ENCODE data around the gene CEP170.
A peak's percentile ranks its signal among the peaks of the same experiment; 100 is the strongest.

Gene CEP170

DNA sequence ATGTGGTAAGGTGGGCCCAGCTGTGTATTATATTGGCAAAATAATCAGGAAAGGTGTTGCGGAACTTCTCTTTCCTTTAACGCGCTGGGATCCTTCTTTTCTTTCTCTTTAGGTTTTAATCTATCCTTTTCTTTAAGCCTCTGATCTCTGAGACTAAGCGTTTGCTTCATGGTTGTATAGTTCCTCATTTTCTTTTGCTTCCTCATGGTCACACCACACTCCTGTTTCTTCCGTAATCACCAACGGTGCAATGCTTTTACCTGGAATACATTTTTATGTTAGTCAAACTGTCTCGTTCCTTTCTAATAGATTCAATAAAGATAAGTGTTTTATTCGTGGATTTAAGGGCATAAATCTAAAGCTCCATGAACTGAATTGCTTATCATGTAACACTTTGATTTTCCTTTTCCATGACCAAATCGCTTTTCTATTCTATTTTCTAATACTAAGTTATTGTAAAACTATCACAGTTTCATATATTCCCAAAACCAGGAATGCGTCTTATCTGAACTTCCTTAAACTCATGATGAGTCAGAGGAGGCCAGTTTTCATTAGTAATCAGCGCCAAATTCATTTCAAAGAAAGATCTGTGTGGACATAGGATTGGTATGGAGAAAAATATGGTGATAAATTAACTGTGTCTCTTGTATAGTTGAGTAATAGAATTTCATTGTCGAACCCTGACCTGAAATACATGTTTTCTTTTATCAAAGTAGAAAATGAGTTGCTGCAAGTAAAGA lies 13.0 kb upstream of the CEP170 start:
- no peak for DNase-seq

DNA sequence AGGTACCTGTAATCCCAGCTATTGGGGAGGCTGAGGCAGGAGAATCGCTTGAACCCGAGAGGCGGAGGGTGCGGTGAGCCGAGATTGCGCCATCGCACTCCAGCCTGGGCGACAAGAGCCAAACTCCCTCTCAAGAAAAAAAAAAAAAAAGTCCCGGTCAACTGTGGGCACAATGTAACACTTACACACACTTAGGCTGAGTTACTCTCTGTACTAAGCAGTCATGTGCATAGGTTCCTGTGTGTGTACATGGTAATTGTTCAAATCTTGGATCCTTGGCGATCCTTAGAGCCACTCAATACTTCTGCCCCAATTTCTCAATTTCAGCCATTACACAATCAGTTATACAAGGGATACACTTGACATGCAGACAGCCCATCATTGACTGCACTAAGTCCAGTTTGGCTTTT lies 12.4 kb upstream of the CEP170 start:
- no peak for DNase-seq

DNA sequence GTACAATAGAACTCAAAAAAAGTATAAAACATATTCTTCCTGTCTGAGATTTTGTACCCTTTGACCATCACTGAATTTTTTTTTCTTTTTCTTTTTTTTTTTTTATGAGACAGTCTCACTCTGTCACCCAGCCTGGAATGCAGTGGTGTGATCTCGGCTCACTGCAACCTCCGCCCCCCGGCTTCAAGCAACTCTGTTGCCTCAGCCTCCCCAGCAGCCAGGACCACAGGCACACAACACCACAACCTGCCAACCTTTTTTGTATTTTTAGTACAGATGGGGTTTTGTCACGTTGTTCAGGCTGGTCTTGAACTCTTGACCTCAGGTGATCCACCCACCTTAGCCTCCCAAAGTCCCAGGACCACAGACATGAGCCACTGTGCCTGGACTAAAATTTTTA lies 11.2 kb upstream of the CEP170 start:
- DNase-seq: no peak

DNA sequence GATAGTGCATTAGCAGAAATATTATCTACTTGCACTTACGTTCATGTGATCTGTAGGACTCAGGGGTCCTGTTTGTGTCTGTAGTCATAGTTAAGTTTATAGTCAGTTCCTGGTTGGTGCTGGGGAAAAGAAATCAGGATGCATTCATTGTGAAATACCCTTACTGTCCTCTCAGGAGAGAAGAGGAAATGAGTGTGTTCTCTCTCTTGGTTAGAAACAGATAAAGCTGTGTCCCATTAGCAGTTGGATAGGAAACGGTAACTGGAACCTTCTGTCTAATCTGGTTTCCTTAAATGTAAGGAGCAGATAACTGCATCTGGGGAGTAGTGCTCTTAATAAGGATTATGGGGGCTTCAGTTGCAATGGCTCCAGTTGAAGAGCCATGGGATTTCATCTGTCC lies 9.6 kb upstream of the CEP170 start:
- DNase-seq: peak; percentile 31

DNA sequence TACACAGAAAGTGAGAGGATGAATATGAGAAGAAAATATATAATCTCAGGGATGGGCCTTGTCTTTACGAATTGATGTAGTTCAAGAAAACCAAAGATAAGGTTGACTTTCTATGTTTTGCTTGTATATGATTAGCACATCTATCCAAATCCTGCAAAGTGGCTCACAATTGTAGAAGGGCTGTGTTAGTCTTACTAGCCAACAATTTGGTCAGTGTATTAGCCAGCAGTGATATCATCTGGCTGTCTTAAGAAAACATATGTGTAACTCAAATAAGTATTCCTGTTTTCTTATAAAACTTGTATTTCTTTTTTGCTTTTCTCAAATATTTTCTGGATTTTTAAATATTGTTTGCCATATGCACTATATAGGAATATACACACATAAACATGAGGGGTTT lies 6.3 kb upstream of the CEP170 start:
- DNase-seq: no peak

DNA sequence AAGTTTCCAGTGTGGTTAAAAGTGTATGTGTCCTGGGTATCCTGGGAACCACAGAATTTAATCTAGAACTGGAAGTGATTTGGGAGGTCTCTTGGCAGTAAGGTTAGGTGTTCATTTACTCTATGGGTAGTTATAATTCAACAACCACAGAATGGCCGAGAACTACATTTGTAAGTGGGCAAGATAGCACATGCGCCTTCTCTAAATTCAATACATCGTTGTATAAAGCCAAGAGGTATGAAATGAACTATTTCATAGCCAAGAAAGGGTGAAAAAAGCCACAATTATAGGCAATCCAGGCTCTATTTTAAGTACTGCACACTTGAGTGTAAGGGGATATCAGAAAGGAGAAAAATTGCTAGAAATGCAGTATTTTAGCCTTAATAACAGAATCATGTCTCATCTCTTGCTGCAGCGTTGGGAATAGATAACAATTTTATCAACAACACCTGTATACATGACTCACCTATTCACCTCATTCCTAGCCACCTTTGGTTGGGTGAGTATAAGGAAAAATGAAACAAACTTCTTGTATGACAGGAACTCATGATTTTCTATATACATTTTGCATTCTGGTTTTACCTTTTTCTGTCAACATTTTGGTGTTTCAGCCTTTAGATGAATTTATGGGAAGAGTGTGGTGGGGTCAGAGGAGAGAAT lies 5.3 kb upstream of the CEP170 start:
- DNase-seq: no peak

DNA sequence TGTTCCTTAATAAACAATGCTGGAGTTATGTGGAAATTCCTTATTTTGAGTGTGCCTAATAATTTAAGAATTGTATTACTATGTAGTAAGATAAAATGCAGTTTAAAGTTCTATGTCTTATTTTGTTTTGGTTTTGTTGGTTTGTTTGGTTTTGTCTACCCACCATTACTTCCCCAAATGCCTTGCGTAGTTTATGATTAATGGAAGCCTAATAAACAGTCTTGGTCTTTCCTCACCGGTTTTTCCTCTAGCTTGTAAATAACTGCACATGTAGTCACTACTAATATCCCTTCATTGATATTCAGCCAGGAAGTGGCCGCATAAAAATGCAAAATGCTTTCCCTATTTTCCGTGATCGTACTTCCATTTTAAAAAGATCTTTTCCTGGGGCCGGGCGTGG lies 3.6 kb upstream of the CEP170 start:
- no peak for DNase-seq

DNA sequence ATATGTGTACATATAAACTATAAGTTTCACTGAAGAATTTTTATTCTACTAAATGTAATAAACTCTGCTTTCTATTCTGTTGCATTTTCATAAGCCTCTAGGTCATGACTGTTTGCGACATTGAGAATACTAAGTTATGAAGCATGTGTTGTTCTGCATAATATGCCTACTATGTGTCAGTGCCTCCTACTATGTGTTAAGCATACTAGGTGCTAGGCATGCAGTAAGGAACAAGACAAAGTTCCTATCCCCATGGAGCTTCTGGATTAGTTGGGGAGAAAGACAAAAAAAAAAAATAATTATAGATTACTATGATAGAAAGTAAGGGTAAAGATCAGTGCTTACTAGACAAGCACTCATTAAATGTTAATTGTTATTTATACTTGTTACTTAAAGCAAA lies 2.1 kb upstream of the CEP170 start:
- DNase-seq: no peak

DNA sequence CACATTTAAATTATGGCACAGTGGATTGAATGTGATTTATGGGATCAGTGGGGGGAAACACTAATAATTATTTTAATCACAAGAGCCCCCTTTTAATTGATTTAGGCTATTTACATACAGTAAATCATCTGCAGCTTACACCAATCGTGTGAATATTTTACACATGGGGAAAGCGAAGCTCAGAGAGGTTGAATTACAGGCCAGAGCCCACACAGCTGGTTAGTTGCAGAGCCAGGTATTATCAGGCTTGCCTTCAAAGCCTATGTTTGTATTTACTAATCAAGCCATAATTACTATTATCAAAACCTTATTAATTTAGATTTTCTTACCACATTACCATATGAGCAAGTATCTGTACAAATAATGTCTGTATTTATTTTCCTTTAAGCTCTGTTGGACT lies 1.5 kb upstream of the CEP170 start:
- no peak for DNase-seq

DNA sequence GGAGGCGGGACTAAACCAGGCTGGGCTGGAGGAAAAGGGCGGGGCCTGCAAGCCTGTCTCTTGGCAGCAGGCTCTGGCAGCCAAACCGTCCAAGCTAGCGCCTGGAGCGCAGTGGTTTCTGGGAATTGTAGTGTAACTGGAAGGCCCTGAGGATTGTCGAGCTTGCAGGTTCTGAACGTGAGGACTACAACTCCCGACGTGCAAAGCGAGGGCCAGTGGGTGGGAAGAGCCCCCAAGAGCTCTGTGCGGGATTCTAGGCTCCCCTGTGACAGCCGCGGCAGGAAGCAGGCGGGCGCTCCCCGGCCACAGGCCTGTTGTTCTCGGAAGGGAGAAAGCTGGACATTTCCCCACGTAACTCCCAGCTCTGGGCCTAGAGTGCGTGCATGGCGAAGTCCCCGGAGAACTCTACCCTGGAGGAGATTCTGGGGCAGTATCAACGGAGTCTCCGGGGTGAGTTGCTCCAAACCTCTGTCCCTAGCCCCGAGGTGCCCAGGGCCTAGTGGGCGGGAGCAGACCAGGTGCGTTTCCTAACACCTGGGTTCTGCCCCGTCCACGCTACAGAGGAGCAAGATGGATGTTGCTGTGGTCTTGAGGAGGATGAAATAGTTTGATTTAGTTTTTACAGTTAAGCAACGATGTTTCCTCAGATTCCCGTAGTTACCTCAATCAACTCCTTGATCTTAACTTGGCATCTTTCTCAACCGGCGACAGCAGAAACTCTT lies 871 bp upstream of the CEP170 start, which contains the start of gene SDCCAG8:
SDCCAG8 (plus strand) TSS at position 251 of the 722 bp plus-strand sequence; CDS start at position 384, 133 bp downstream.
- DNase-seq: peak; percentile 100

DNA sequence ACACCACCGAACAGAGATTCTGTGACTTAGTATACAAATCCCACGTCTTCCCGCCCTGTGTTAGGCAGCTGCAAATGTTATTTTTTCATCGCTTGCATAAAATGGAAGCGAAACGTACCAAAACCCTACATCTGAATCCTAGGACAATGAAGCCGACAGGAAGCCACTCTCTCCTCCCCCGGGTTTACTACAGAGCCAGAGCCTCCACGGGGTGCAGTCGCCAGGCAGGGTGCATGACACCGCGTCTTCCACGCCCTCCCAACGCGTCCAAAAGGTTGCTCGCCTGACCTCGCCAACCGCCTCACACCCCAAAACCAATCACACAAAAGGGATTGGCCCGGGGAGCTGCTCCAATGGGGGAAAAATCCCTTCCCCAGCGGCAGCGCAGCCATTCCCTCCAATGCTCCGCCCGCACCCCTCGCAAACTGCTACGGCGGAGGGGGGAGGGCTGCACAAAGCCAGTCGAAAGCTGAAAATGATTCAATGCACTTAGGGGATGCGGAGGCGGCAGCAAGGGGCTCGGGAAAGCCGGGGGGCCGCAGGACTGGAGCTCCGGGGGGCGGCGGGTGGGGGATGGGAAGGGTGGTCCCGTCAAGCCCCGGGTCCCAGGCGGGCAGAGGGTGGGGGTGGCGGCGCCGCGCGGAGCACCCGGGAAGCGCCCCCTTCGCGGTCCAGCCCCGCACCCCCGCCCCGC lies 701 bp downstream of the CEP170 start:
- DNase-seq: no peak

DNA sequence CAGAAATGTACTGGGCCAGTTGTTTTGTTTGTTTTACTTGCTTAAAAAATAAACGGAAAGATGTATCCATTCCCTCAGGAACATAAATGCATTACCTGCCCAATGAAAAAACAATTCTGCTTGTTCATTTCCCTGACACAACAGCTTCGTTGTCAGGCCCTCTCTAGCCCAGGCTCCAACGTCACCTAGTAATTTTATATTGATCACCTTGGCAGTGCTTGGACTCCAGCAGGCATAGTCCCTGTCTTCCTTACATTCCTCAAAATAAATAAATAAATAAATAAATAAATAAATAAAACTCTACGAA lies 1.2 kb downstream of the CEP170 start:
- DNase-seq: no peak

DNA sequence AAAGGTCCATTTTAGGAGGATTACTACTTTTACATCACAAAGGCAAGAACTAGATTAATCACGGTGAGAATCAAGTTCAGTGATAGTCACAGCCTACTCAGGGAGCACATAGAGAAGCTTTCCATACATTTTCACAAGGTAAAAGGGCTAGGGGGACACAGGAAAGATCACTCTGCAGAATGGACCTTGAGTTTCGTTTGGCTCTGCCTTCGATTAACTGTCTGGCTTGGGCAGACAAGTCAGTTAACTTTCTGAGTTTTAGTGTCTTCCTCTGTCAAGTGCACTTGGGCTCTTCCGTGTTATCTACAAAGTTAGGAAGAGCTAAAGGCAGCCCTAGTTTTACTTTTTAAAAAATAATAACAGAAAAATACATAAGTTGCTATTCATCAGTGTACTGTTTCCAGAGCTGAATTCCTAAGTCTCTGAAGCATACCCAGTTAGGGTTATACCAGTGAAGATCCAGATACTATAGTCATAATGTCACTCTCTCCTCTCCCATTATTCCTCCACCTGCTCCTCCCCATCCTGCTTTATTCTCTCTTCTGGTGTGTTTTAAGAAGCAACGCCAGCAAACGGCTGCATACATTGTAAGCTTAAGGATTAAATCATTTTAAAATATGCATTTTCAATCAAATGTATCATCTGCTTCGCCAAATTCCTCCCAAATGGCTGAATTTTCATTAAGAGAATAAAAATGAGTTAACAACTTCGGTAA lies 1.7 kb downstream of the CEP170 start:
- no peak for DNase-seq

DNA sequence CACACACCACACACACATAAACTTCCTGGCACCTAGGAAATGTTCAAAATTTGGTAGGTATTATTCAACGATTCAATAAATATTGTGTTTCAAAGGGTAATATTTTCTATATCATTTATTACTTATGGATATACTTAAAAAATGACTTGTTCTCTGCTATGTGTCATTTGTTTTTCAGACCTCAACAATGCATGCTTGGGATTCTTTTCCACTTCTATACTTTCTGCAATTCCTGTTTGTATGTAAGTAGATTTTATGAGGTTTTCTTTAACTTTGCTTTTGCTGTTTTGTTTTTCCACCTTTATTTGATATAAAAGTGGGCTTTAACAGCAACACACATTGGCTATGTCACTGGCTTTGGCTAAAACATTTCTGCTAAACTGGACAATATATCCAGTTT lies 3.5 kb downstream of the CEP170 start:
- no peak for DNase-seq

DNA sequence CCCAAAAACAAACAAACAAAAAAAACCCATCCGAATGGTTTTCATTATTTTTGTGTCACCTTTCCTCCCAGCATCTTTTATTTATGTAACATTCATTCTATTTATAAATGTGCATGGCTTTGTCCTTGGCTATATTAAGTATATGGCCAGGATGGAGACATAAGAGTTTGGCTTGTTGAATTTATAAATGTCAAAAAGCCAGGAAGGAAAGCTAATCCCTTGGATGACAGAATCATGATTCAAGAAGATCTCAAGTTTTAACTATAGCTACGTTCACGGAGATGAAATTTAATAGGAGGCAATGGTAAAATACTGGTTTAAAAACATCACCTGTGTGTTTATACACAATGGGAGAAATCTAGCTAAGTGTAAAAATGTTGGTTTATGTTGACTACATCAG lies 5.0 kb downstream of the CEP170 start:
- DNase-seq: no peak

DNA sequence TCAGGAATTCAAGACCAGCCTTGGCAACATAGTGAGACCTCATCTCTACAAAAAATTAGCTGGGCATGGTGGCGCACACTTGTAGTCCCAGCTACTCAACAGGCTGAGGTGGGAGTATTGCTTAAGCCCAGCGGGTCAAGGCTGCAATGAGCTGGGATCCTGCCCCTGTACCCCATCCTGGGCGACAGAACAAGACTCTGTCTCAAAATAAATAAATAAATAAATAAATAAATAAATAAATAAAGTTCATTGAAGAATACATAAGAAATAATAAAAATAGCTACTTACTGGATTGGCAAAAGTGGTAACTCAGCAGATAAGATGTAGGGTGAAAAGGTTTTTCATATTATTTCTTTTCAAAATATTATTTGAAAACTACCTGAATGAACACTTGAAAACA lies 5.9 kb downstream of the CEP170 start:
- DNase-seq: no peak

DNA sequence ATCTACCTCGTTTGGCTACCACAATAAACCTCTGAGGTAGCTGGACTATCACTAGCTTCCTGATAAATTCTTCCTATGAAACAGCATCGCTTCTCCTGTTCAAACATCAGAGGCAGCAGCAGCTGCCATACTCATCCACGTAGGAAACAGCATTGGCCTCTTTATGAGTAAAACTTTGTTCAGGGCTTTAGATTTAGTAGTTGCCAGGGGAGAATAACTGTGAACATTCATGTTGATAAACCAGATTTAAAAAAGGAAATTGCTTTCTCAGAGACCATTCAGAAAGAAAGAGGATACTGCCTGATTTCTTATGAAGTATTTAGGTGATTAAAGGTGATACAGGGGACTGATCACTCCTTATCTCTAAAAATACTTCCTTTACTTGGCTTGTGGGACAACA lies 7.2 kb downstream of the CEP170 start:
- no peak for DNase-seq

DNA sequence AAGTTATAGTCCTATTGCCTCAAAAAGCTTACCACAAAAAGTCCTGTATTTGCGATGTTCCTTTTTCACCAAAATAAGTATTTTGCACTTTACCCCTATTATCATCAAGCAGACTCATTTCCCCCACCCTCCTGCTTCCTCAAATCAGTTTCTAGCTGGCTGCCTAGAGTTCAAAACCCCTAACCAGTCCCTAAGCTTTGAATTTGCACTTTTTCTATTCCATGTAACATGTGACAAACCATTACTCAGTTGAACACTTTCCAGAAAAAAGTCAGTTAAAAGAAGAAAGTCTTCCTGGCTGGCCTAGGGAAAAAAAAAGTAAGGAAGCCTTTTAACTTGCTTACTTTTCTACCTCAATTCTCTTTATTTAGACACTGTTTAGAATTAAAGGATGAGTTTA lies 8.2 kb downstream of the CEP170 start:
- DNase-seq: no peak

DNA sequence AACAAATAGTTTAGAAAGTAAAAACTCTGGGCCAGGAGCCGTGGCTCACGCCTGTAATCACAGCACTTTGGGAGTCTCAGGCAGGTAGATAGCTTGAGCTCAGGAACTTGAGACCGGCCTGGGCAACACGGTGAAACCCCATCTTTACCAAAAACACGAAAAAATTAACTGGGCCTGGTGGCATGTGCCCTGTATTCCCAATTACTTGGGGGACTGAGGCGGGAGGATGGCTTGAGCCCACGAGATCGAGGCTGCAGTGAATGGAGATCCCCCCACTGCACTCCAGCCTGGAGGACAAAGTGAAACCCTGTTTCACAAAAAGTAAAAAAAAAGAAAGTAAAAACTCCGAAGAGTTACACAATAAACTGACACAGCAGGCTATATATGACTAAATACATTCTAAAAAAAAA lies 10.6 kb downstream of the CEP170 start:
- no peak for DNase-seq

DNA sequence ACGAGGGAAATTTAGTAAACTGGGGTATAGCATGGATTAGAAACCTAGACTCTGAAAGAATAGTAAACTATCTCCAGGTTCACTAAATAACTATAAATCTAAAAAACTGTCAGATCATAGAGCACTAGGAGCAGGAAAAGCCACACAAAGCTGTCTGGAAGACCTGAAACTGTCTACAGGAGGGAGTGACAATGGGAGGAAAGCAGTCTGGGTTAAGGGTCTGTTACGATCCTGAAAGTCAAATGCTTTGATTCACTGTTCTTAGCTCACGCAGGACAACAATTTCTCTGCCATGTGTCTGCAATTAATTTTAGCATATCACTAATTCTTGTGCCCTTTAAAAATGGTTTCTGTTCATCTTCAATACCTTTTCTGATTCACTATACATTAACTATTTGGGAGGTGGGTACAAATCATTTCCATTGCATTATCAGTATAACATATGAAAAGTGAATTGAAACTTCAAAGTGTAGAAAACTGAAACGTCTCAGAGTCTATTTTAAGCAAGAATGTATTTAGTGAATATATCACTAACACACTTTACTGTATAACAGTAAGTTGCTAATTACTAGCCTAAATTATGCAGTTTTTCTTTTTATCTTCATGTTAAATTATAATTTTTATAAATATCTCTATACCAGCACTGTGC lies 18.4 kb downstream of the CEP170 start:
- no peak for DNase-seq

DNA sequence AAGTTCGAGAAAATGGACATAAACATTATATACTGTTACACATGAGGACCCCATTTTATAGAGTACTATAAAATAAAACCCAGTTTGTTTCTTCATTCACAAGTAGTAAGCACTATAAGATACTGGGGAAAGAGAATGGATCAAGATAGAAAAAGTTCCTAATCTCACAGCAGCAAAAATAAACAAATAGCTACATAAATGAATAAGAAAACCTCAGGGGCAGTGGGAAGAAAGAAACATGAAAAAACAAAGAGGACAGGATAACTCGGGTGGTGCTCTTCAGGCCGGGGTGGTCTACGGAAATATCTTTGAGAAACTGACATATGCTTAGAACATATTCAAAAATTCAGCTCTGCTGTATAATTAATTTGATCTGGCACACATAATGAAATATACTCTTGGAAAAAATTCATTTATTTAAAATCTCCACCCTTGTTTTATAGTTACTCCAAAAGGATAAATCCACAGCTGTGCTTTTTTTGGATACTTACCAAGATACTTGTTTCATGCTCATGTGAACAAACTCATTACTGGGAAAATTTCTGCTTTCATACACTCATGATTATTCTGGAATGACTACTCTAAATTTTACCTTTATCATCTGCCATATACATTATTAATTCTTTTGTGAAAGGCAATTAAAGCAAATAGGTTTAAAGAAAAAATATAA lies 20.0 kb downstream of the CEP170 start:
- no peak for DNase-seq

DNA sequence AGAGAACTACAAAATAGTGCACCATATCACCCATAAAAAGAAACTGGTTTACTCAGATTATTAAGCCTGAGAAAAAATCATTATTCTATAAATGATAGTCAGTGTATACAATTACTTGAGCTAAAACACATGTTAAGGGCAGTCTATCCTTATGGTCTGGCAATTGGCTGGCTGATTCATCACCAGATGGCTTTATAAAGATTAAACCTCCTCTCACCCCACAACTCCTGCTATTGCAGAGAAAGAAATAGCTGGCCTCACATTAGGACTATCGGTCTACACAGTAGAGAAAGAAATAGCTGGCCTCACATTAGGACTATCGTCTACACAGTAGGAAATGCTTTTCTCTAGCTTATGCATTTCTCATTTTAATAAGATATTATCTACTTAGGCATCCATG lies 21.2 kb downstream of the CEP170 start:
- DNase-seq: no peak

Data from NCI-H1436 treated with DMSO at 0.1 percent for 48 hours (cell line).